Neural crest cell (in vitro differentiated cells): ENCODE measurements around the gene ACTR8. TPM values are rescaled to one million over a fixed set of nuclear protein-coding genes. Genes with fewer than 3 reads are reported as not detected.
A peak's percentile ranks its signal among the peaks of the same experiment; 100 is the strongest.

ENCODE experiments used
- DNase-seq: peaks from one replicate; pipeline ENCODE4 v3.0.0; 2021; ENCODE audit warnings: low read depth, mixed read lengths, low spot score
- H3K27ac Mint-ChIP-seq: one replicate; pipeline ENCODE4 v1.8.0; 2021; ENCODE audit warnings: mild to moderate bottlenecking, mixed read lengths; ENCODE audit not compliant: unreplicated experiment
- H3K27me3 Mint-ChIP-seq: 2 replicates; pipeline ENCODE4 v1.8.0; 2021; ENCODE audit warnings: low read depth, mild to moderate bottlenecking, mixed read lengths
- H3K36me3 Mint-ChIP-seq: 2 replicates; pipeline ENCODE4 v1.8.0; 2021; ENCODE audit warnings: low read depth, mild to moderate bottlenecking, mixed read lengths
- H3K4me1 Mint-ChIP-seq: 2 replicates; pipeline ENCODE4 v1.8.0; 2021; ENCODE audit warnings: mixed read lengths
- H3K4me3 Mint-ChIP-seq: one replicate; pipeline ENCODE4 v1.8.0; 2021; ENCODE audit warnings: mild to moderate bottlenecking, mixed read lengths
- H3K9me3 Mint-ChIP-seq: 2 replicates; pipeline ENCODE4 v1.8.0; 2021; ENCODE audit warnings: mixed read lengths
- total RNA-seq: library from RNA; stranded (reverse); gene quantifications from 2 replicates; pipeline ENCODE4 v1.2.1, GENCODE V29; 2021
- TF ChIP-seq, protein P1 (sequence below): fragments of 200-600 bp; sonication (generic); conservative IDR thresholded peaks from 2 replicates; pipeline ENCODE4 v1.5.0; 2021; ENCODE audit warnings: antibody characterized with exemption, mild to moderate bottlenecking

The ACTR8 gene
- total RNA-seq, 1 donor from 2014 or later = 49.9 TPM

DNA sequence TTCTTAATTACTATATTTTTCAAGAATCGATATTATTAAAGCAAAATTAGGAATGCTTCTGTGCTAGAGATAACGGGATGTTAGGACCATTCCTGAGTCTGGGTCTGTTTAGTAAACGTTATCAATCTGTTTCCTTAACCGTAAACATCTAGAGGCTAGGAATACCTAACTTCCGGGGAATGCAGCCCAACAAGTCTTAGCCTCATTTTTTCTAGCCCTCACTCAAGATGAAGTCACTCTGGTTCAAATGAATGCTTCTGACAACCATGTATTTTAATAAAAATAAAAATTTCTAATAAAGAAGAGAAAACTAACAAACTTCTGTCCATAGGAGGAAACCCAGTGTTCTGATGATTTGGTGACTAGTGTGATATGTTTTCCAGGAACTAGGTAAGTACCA is 20.8 kb upstream of the ACTR8 start:
- H3K4me1 Mint-ChIP-seq = no peaks in the 10 kb centered on the region
- no peaks in the 10 kb centered on the region for H3K36me3 Mint-ChIP-seq
- DNase-seq = no peak
- no peak overlapping the region for H3K27ac Mint-ChIP-seq
- TF ChIP-seq, protein P1, sequence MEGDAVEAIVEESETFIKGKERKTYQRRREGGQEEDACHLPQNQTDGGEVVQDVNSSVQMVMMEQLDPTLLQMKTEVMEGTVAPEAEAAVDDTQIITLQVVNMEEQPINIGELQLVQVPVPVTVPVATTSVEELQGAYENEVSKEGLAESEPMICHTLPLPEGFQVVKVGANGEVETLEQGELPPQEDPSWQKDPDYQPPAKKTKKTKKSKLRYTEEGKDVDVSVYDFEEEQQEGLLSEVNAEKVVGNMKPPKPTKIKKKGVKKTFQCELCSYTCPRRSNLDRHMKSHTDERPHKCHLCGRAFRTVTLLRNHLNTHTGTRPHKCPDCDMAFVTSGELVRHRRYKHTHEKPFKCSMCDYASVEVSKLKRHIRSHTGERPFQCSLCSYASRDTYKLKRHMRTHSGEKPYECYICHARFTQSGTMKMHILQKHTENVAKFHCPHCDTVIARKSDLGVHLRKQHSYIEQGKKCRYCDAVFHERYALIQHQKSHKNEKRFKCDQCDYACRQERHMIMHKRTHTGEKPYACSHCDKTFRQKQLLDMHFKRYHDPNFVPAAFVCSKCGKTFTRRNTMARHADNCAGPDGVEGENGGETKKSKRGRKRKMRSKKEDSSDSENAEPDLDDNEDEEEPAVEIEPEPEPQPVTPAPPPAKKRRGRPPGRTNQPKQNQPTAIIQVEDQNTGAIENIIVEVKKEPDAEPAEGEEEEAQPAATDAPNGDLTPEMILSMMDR = no peak
- no peaks in the 10 kb centered on the region for H3K9me3 Mint-ChIP-seq
- H3K4me3 Mint-ChIP-seq = no peak overlapping the region
- peaks cover 40% of the 10 kb centered on the region for H3K27me3 Mint-ChIP-seq

GRCh38 chr3:53902067-53902466 is 20.1 kb upstream of the ACTR8 start:
- TF ChIP-seq, protein P1 = no peak
- Mint-ChIP-seq H3K4me1 (no peaks in the 10 kb centered on the region), H3K9me3 (no peaks in the 10 kb centered on the region), H3K27me3 (peaks cover 40% of the 10 kb centered on the region), H3K4me3 (no peak overlapping the region), H3K36me3 (no peaks in the 10 kb centered on the region), H3K27ac (no peak overlapping the region)
- no peak for DNase-seq

DNA sequence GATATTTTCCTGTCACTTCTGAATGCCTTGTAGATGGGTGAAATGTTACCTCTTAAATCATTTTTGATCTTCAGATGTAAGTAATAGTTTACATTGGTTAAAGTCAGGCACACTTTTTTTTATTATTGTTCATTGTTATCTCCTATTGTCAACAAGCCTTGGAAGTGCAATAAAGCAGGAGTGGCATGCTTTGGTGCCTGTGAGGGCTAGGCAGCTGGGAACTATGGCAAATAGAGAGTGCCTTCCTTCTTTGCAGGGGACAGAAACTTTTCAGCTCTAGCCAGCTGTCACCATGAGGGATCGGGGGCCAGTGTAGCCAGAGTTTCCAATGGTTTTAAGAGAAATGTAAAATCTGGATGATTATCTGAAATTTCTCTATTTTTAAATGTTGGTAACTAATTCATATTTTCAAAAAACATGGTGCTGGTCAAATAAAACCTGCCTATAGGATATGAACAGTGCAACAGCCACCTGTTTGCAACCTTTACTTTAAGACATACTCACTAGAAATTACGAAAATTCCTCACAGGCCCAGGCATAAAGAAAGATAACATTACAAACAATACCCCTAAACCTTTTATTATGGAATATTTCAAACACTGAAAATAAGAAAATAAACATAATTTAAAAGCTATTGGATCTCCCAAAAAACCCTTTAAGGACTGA is 18.8 kb upstream of the ACTR8 start:
- Mint-ChIP-seq H3K27ac (no peak overlapping the region), H3K4me1 (no peaks in the 10 kb centered on the region), H3K36me3 (no peaks in the 10 kb centered on the region), H3K4me3 (no peak overlapping the region), H3K27me3 (peaks cover 41% of the 10 kb centered on the region), H3K9me3 (no peaks in the 10 kb centered on the region)
- DNase-seq = no peak
- TF ChIP-seq, protein P1 = no peak

GRCh38 chr3:53899750-53900149 is 17.8 kb upstream of the ACTR8 start:
- H3K36me3 Mint-ChIP-seq = no peaks in the 10 kb centered on the region
- H3K9me3 Mint-ChIP-seq = no peaks in the 10 kb centered on the region
- no peak for DNase-seq
- no peak overlapping the region for H3K4me3 Mint-ChIP-seq
- no peaks in the 10 kb centered on the region for H3K4me1 Mint-ChIP-seq
- no peak overlapping the region for H3K27ac Mint-ChIP-seq
- peaks cover 51% of the 10 kb centered on the region for H3K27me3 Mint-ChIP-seq
- TF ChIP-seq, protein P1 = no peak

DNA sequence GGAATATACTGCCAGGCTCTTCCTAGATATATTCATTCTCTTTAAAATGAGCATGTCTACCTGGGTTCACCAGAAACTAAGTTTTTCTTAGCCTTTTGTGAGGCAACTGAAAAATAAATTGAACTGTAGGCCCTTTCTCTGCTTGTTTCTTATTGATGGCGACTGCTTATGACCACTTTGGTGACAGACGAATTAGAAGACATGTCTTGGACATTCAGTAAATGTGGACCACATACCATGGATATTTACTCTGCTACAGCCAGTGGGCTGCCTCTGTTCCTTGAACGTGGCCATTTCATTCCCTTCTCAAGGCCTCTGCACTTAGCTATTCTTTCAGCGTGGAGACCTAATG is 10.3 kb upstream of the ACTR8 start:
- Mint-ChIP-seq H3K27me3 (peaks cover 47% of the 10 kb centered on the region), H3K4me3 (peak overlapping the region; percentile 98), H3K4me1 (peaks cover 36% of the 10 kb centered on the region), H3K9me3 (peaks cover 6% of the 10 kb centered on the region), H3K36me3 (peaks cover 2% of the 10 kb centered on the region), H3K27ac (peak overlapping the region; percentile 96)
- TF ChIP-seq, protein P1 = no peak
- no peak for DNase-seq
